SU-DHL-6 (cell line): Measurements from ENCODE around the gene FBN1.
A peak's percentile ranks its signal among the peaks of the same experiment; 100 is the strongest.

Experiments
- H2AFZ ChIP-seq: fragments of 200-600 bp; sonication (generic); 2 replicates; pipeline ENCODE4 v1.6.1; 2014; ENCODE audit warnings: low read depth, mild to moderate bottlenecking, moderate library complexity, mixed read lengths, antibody characterized with exemption, low read length; ENCODE audit not compliant: severe bottlenecking
- H3F3A ChIP-seq: fragments of 200-600 bp; shearing (Covaris generic); 2 replicates; pipeline ENCODE4 v1.6.0; 2016; ENCODE audit warnings: antibody characterized with exemption, mild to moderate bottlenecking; ENCODE audit not compliant: insufficient read depth
- H3K27ac ChIP-seq: fragments of 200-600 bp; sonication (generic); 2 replicates; pipeline ENCODE4 v1.5.1; 2016; ENCODE audit warnings: low read depth, mild to moderate bottlenecking, low read length, moderate library complexity, mixed read lengths
- H3K27me3 ChIP-seq: fragments of 200-600 bp; sonication (generic), shearing (Covaris generic); 2 replicates; pipeline ENCODE4 v1.6.0; 2014; ENCODE audit warnings: mild to moderate bottlenecking, low read length
- H3K36me3 ChIP-seq: fragments of 200-600 bp; sonication (generic); 2 replicates; pipeline ENCODE4 v1.6.1; 2014; ENCODE audit warnings: mild to moderate bottlenecking, low read length, mixed read lengths
- H3K4me2 ChIP-seq: fragments of 300-600, 200-600 bp; shearing (Covaris generic), sonication (generic); 2 replicates; pipeline ENCODE4 v1.6.0; 2014; ENCODE audit warnings: low read length, low read depth, mild to moderate bottlenecking; ENCODE audit not compliant: poor library complexity, severe bottlenecking
- H3K4me3 ChIP-seq: fragments of 200-600 bp; sonication (generic); 2 replicates; pipeline ENCODE4 v1.5.1; 2014; ENCODE audit warnings: antibody characterized with exemption, low read length, mild to moderate bottlenecking, mixed read lengths; ENCODE audit not compliant: insufficient read depth, poor library complexity, severe bottlenecking
- H3K79me2 ChIP-seq: fragments of 200-600 bp; sonication (generic); 2 replicates; pipeline ENCODE4 v1.6.1; 2014; ENCODE audit warnings: mild to moderate bottlenecking, low read length, moderate library complexity; ENCODE audit not compliant: insufficient read depth
- H3K9ac ChIP-seq: fragments of 200-600 bp; sonication (generic); 2 replicates; pipeline ENCODE4 v1.7.0; 2014; ENCODE audit warnings: mild to moderate bottlenecking, low read length
- H3K9me2 ChIP-seq: fragments of 200-600 bp; sonication (generic); replicated peaks from 2 replicates; pipeline ENCODE4 v1.6.1; 2014; ENCODE audit warnings: low read length; ENCODE audit not compliant: insufficient read depth
- H3K9me3 ChIP-seq: fragments of 200-600 bp; sonication (generic); 2 replicates; pipeline ENCODE4 v1.6.1; 2014; ENCODE audit warnings: low read length, mixed read lengths; ENCODE audit not compliant: insufficient read depth
- H4K20me1 ChIP-seq: fragments of 200-600 bp; sonication (generic); 2 replicates; pipeline ENCODE4 v1.6.1; 2014; ENCODE audit warnings: low read depth, mild to moderate bottlenecking, antibody characterized with exemption, low read length, moderate library complexity, mixed read lengths
- CTCF ChIP-seq: fragments of 200-600 bp; sonication (generic); IDR thresholded peaks from one replicate; pipeline ENCODE4 v1.5.1; 2017; ENCODE audit warnings: antibody characterized with exemption, mild to moderate bottlenecking, low read length, moderate library complexity; ENCODE audit not compliant: insufficient read depth, poor library complexity, severe bottlenecking
- EZH2phosphoT487 ChIP-seq: fragments of 200-600 bp; sonication (generic), shearing (Covaris generic); conservative IDR thresholded peaks from 2 replicates; pipeline ENCODE4 v1.6.1; 2018; ENCODE audit warnings: mild to moderate bottlenecking, antibody characterized with exemption, low read length, moderate library complexity, mixed read lengths

The FBN1 gene

GRCh38 chr15:48647962-48648361, 2.5 kb upstream of the FBN1 start:
- Histone ChIP-seq H3K36me3 (no peaks in the 10 kb centered on the region), H3K9me3 (no peaks in the 10 kb centered on the region), H4K20me1 (no peaks in the 10 kb centered on the region), H3K4me2 (no peak overlapping the region), H3K9ac (no peak overlapping the region), H3K4me3 (no peak overlapping the region), H3K79me2 (no peaks in the 10 kb centered on the region), H3K27ac (no peak overlapping the region), H3K9me2 (no peaks in the 10 kb centered on the region), H2AFZ (no peak overlapping the region), H3K27me3 (no peaks in the 10 kb centered on the region), H3F3A (no peaks in the 10 kb centered on the region)
- TF ChIP-seq CTCF (no peak), EZH2phosphoT487 (no peak)

- no peak overlapping the region for H3K4me3 ChIP-seq
- peak overlapping the region; percentile 65 for H3K4me2 ChIP-seq
- H3K9me3 ChIP-seq, result no peaks in the 10 kb centered on the region
- H3K27me3 ChIP-seq, result no peaks in the 10 kb centered on the region
- no peak overlapping the region for H3K27ac ChIP-seq
- H4K20me1 ChIP-seq, result no peaks in the 10 kb centered on the region
- H3K36me3 ChIP-seq, result no peaks in the 10 kb centered on the region
- no peaks in the 10 kb centered on the region for H3F3A ChIP-seq
- peak overlapping the region; percentile 56 for H2AFZ ChIP-seq
- TF ChIP-seq CTCF, result no peak
- no peak for TF ChIP-seq EZH2phosphoT487
- H3K9me2 ChIP-seq, result no peaks in the 10 kb centered on the region
- peak overlapping the region; percentile 53; the same call in 1 of the 2 replicates for H3K9ac ChIP-seq
- H3K79me2 ChIP-seq, result no peaks in the 10 kb centered on the region
Observed at GRCh38 chr15:48646331-48646730, 822 bp upstream of the FBN1 start.

DNA sequence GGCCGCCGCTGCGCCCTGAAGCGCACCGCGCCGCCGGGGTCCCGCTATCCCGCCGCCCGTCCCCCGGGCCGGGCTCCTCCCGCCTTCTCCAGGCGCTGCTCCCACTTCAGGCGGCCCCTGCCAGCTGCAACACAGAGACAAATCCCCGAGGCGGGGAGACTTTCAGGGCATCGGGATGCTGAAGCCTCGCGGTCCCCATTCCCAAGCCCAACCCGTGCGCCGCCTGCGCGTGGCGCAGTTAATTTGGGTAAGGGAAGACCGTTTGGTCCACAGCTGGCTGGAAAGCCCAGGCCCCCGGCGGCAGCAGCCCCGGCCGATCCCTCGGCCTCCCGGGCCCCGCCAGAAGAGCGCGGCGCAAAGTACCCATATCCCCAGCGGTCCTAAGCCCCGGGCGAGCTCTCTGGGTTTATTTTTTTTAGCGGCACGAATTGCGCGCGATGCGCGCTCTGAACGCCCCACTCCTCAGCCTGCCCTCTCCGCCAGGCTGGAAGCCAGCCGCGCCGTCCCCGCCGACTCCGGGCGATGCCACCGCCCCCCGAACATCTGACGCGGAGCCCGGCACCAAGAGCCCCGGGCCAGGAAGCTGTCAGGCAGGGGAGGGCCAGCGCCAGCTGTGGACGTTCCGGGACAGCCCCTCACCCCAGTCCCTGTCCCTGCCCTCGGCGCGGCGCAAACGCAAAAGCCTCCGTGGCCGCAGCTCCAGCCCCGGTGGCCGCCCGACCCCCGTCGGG, 517 bp downstream of the FBN1 start:
- Histone ChIP-seq H3K4me3 (peak overlapping the region; percentile 56), H3K27ac (no peak overlapping the region), H3K9me3 (no peaks in the 10 kb centered on the region), H3K27me3 (no peaks in the 10 kb centered on the region), H3K9me2 (no peaks in the 10 kb centered on the region), H4K20me1 (no peaks in the 10 kb centered on the region), H3K79me2 (no peaks in the 10 kb centered on the region), H3K4me2 (peak overlapping the region; percentile 65), H3F3A (no peaks in the 10 kb centered on the region), H2AFZ (peak overlapping the region; percentile 56), H3K9ac (peak overlapping the region; percentile 53), H3K36me3 (no peaks in the 10 kb centered on the region)
- TF ChIP-seq CTCF (no peak), EZH2phosphoT487 (no peak)
